GM18951 (cell line): ENCODE measurements around the gene MLLT10.

Experiments
- POLR2A ChIP-seq: IDR thresholded peaks from 4 replicates; pipeline ENCODE4 v1.6.1; 2011; ENCODE audit warnings: mild to moderate bottlenecking; ENCODE audit not compliant: insufficient read length, insufficient read depth; ENCODE audit errors: extremely low read depth
- in situ Hi-C: fragments of 300-500 bp; cut with MboI; formaldehyde crosslinking; loops from one replicate; pipeline ENCODE4 v1.12.0; 2022; ENCODE audit warnings: low sequenced_read_pairs, mixed read lengths, inconsistent platforms; ENCODE audit not compliant: unreplicated experiment

Gene MLLT10

DNA sequence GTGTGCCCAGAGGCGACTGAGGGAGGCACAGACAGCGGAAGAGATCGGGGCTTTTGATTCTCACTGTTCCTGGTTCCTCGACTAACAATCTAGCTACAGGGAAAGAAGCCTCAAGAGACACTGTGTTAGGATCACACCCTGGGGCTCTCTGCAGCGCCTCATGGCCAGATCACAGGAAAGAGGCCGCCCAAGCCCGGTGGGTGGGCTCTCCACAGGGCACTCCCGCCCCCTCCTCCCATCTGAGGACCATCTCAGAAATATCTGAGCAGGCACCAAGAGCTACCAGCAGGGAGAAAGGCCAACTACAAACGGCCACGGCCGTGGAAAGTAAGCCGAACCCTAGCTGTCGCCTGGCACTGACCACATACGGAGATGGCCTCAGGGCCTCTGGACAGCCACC, 224.2 kb downstream of the MLLT10 start:
- TF ChIP-seq POLR2A, result no peak
- in situ Hi-C loops, result no loop called here

GRCh38 chr10:21758696-21759095, 224.7 kb downstream of the MLLT10 start:
- no peak for TF ChIP-seq POLR2A
- in situ Hi-C loops, result no loop called here

DNA sequence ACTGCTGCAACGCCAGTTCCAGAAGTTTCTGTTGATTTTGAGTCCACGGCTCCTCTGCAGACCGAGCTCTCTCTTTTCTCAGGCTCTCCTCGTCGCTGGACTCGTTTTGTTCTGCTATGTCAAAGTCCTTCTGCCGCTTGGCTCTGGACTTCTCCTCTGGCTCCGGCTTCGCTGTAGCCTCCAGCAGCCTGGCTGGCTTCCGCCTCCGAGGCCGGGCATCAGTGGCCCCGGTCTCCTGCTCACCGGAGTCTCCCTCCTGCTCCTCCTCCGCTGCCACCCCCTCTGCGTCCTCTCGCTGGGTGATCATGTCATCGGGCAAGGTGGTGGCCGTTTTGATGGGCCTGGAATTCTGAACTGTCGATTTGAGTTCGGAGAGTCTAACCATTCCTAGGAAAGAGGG, 225.2 kb downstream of the MLLT10 start:
- TF ChIP-seq POLR2A, result no peak
- in situ Hi-C loops, result no loop called here

- in situ Hi-C loops, result no loop called here
Measured at GRCh38 chr10:21760332-21760731, 226.3 kb downstream of the MLLT10 start.

GRCh38 chr10:21764466-21765189, 230.6 kb downstream of the MLLT10 start:
- TF ChIP-seq POLR2A, result no peak
- in situ Hi-C loops, result no loop called here

More at GRCh38 chr10:21760332-21760731, 226.3 kb downstream of the MLLT10 start:
- TF ChIP-seq POLR2A, result no peak

DNA sequence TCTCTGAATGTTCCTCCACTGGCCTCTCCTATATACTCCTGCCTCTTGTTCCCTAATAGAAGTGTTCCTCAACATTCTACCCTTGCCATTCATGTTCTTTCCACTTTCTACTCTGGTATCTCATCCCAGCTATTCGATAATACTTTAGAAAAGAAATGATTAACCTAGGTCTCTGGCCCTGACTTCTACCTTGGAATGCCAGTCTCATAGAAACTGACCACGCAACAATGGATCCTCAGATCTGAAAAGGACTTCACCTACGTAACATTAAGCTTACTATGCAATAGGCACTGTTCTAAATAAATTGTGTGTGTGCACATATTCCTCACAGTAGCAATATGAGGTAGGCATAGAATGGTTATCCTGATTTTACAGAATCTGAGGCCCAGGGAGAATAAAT, 235.0 kb downstream of the MLLT10 start:
- in situ Hi-C loops, result no loop called here

GRCh38 chr10:21771219-21771618, 237.2 kb downstream of the MLLT10 start:
- in situ Hi-C loops, result no loop called here
- no peak for TF ChIP-seq POLR2A

More for the DNA sequence above, 235.0 kb downstream of the MLLT10 start:
- no peak for TF ChIP-seq POLR2A

DNA sequence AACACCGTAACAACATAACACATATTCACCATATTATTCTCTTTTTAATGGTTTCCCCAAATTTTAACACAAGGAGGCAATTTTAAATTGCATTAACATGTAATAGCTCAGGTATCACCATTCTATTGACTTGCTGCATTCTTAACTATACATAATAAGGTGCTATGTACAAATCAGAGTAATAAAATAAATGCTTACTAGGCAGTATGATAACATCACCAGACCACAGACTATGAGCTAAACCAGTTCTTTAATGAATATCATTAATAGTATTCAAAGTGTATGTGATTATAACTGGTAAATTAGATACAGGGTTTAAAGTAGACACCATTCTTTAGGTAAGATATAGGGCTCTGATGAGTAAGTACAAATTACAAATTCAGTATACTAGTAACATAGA, 242.9 kb downstream of the MLLT10 start:
- no peak for TF ChIP-seq POLR2A
- in situ Hi-C loops, result no loop called here

DNA sequence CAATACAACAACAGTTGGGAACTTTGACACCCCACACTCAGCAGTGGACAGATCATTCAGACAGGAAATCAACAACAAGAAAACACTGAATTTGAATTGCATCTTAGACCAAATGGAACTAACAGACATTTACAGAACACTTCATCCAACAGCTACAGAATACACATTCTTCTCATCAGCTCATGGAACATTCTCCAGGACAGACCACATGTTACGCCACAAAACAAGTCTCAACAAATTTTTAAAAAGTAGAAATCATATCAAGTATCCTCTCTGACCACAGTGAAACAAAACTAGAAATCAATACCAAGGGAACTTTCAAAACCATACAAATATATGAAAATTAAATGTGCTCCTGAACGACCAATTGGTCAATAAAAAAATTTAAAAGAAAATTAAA, 257.2 kb downstream of the MLLT10 start:
- TF ChIP-seq POLR2A, result no peak
- in situ Hi-C loops, result no loop called here
